HFF-Myc (cell line): ENCODE results near the gene MCTP1.

Experiments used
- DNase-seq: peaks from one replicate; pipeline ENCODE4 v3.0.0-alpha.2; 2011; ENCODE audit warnings: low read depth; ENCODE audit errors: extremely low read depth
- H3K4me3 ChIP-seq: replicated peaks from 2 replicates; pipeline ENCODE4 v1.5.1; 2011; ENCODE audit warnings: low read depth, mild to moderate bottlenecking, control low read depth, low read length
- TF ChIP-seq, protein P1 (sequence below): IDR thresholded peaks from 2 replicates; pipeline ENCODE4 v1.5.1; 2012; ENCODE audit warnings: mild to moderate bottlenecking, low read depth, low read length, control low read depth; ENCODE audit errors: missing control alignments

The MCTP1 gene

DNA sequence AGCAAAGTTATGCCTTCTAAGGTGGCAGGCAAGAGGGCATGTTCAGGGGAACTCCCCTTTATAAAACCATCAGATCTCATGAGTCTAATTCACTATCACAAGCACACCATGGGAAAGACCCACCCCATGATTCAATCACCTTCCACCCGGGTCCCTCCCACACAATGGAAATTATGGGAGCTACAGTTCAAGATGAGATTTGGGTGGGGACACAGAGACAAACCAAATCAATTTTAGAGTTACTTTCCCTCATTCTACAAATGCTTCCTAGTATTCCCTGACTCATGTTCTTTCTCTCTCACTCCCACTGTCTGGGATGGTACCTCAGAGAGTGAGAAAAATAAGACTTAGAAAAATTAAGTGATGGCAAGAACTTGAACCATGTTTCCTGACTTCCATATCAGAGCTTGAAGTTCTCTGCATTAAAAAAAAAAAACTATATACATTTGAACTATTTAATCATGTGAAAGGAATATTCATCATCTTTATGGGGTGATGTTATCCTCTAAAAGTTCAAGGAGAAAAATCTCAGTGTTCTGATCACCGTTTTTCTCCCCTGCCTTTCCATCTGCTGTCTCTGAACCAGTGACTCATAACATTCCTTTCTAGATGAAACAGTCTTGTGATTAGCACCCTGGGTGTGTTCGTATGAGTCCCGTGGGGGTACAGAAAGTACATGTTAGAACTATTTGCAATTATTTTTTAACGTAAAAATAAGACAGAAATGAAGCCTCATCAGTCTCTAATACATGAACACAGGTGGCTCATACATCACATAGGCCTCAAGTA, 383.5 kb downstream of the MCTP1 start:
- H3K4me3 ChIP-seq = no peak overlapping the region
- TF ChIP-seq, protein P1, sequence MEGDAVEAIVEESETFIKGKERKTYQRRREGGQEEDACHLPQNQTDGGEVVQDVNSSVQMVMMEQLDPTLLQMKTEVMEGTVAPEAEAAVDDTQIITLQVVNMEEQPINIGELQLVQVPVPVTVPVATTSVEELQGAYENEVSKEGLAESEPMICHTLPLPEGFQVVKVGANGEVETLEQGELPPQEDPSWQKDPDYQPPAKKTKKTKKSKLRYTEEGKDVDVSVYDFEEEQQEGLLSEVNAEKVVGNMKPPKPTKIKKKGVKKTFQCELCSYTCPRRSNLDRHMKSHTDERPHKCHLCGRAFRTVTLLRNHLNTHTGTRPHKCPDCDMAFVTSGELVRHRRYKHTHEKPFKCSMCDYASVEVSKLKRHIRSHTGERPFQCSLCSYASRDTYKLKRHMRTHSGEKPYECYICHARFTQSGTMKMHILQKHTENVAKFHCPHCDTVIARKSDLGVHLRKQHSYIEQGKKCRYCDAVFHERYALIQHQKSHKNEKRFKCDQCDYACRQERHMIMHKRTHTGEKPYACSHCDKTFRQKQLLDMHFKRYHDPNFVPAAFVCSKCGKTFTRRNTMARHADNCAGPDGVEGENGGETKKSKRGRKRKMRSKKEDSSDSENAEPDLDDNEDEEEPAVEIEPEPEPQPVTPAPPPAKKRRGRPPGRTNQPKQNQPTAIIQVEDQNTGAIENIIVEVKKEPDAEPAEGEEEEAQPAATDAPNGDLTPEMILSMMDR = no peak
- DNase-seq = no peak

DNA sequence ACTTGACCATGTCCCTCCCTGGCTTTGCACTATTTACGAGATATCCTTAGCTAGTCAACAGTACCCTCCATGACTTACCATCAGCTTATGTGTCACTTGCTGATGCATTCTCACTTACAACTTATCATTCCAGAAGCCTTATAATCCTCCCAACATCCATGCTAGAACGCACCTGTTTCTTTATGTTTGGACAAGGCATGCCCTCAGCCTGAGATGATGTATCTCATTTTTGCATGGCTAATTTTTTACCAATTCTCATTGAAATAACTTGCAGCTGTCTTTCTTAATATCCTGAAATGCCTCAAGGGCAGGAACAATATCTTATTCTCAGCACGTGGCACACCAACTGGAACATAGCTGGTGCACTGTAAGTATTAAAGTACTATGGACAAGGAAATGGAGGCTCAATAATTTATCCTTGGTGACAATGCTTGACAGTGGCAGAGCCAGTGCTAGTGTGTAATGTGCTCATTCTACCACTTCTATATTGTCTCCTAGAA, 384.8 kb downstream of the MCTP1 start:
- TF ChIP-seq, protein P1 = no peak
- no peak for DNase-seq
- no peak overlapping the region for H3K4me3 ChIP-seq

DNA sequence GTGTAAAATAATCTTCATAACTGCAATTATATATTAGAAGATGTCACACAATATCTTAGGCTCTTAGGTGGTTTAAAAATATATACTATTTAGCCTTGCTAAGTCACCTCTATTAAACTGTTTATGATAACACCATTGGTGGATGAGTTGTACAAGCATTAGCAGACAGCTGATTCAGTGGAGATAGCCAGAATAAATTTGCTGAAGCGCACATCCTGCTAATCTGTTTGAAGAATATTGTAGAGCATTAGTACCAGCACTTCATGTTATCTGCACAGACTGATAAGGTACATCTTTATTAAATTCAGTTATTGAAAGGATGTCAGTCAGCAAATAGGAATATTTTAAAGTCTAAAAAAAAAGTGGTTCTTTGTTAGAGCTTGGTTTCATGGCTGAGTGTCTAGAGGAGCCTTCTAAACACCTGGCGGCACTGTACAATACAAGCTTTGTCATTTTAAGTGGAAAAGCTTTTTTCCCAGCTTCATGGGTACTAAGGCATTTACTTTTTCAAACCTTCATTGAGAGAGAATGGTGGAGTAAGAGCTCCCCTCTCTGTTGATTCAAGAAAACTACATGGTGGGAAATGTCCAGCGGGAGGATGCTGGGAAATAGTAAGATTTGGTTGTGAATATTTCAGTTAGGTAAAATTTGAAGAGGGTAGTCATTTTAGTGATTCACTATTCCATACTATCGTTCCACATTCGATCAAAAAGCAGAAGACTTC, 391.3 kb downstream of the MCTP1 start:
- no peak for DNase-seq
- TF ChIP-seq, protein P1 = peak; percentile 5
- H3K4me3 ChIP-seq = no peak overlapping the region

DNA sequence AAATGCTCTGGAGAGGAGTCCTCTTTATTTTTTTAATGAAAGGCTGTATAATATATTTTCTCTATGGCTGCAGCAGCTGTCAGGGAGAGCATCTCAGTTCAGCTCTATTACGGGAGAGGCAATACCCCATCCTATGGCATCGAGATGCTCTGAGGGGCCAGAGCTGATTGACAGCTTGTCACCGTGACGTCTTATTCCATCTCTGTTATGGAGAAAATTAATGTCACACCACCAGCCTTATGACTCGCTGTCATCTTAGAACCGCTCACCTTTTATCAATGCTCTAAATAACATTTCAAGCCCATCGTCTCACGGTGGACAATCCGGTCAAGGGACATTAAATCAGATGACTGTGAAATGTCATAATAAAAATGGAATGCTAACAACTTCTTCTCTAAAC, 392.9 kb downstream of the MCTP1 start:
- TF ChIP-seq, protein P1 = no peak
- no peak overlapping the region for H3K4me3 ChIP-seq
- no peak for DNase-seq

DNA sequence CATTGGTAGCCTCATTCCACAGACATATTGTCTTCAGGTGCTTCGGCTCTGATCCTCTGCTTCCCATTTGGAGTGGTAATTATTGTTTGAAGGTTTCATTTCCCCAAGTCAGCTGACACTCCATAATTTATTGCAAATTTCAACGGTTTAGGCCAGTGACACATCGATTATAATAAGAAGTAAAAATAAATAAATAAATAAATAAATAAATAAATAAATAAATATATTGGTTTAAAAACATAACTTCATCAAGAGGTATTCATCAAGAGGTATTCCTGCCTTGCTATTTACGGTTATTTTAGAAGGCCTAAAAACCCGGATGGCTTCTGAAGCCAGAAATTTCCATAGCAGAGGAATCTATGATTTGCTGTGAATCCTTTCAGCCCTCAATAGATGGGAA, 393.3 kb downstream of the MCTP1 start:
- DNase-seq = no peak
- H3K4me3 ChIP-seq = no peak overlapping the region
- TF ChIP-seq, protein P1 = no peak

DNA sequence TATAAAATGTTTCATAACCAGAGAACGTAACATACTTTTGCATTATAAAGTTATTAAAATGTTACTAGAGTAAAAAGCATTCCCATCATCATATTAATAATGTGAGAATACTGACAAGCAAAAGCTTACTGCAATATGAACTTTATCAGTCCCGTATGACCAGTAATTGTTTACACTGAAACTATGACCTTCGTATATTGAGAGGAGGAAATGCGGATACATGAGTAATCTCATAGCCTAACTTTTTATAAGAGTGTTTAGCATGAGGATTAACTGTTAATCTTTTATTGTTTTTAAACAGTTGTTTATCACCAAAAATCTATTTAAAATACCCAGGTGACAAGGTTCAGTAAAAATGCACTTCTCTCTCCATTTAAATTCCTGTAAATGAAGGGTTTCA, 394.0 kb downstream of the MCTP1 start:
- DNase-seq = no peak
- TF ChIP-seq, protein P1 = no peak
- no peak overlapping the region for H3K4me3 ChIP-seq
